ENCODE measurements around the gene ABLIM2.
A peak's percentile ranks its signal among the peaks of the same experiment; 100 is the strongest.

ABLIM2 gene

DNA sequence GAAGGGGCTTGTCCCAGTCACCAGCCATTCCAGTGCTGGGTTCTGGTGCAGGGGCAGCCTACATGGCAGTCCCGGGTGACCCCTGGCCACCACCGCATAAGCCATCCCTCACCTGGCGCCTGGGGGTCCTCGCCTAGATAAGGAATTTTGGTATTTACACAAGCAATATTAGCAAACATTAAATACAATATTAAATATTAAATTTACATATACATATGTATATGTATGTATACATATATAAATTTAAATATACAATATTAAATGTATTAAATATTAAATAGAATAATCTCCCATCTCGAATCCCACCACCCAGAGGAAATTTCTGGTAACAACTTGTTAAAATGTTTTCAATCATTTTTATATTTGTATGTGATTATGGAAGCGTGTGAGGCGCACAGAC is 114.4 kb downstream of the ABLIM2 start:
- DNase-seq (ENCODE audit: low spot score): no peak

DNA sequence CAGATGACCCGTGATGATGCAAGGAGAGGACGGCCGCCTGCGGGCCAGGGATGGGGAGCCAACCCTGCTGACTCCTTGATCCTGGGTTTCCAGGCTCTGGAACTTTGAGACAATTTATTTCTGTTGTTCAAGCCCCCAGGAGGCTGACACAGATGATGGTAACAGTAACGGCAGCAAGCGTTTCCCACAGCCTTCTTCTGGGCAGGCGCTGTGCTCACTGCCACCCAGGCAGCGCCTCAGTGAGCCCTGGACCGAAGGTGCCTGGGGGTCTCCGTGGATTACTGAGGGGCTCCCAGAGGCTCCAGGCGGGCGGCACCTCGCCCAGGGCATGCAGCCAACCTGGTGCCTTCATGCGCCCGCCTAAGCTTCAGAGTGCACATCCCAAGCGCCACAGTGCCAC is 115.0 kb downstream of the ABLIM2 start:
- DNase-seq (ENCODE audit: low spot score): no peak

DNA sequence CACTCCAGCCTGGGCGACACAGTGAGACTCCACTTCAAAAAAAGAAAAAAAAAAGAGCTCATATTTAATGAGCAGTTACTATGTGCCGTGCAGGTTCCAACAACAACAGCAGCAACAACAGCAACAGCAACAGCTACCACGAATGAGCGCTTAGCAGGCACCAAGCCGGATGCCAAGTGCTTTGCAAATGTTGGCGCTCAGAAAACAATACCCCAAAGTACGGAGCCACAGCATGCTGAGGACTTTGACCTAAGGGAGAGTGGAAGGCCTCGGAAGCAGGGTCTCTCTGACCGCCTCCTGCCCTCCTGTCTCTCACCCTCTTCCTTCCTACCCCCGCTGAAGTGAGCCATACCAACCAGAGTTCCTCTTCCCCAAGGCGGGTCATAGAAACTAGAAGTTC is 116.7 kb downstream of the ABLIM2 start:
- DNase-seq (ENCODE audit: low spot score): no peak

DNA sequence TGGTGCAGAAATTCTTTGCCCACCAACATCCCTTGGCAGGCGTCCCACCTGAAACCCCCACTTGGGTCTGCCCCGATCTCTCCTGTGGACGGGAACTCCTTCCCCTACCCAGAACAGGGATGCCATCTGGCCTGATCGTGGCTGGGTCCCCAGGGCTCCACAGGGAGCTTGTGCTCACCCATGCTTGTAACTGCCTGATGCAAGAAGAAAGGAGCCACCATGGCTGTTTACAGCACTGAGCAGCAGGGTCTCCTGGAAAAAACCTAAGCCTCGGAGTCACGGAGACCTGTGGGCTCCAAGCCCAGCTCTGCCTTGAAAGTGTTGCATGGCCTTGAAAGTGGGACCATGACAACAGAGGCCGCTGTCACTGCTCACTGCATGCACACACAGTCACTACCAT is 117.4 kb downstream of the ABLIM2 start:
- DNase-seq (ENCODE audit: low spot score): no peak

DNA sequence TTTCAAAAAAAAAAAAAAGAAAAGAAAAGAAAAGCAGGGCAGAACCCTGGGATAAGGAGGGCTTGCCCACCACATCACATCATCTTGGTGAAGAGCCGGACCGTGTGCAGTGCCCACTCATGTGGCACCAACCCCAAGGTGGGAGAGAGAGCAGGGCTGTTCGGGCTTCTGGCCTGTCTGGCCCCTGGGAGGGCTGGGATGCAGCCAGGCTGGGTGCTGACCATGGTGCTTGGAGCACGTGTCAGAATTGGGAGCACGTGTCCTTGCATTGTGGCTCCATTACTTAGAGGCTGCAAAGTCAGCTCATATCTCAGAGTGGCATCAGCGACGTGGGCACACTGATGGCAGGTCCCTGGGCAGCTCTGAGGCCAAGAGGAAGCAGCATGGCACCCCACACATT is 118.0 kb downstream of the ABLIM2 start:
- no peak for DNase-seq (ENCODE audit: low spot score)

DNA sequence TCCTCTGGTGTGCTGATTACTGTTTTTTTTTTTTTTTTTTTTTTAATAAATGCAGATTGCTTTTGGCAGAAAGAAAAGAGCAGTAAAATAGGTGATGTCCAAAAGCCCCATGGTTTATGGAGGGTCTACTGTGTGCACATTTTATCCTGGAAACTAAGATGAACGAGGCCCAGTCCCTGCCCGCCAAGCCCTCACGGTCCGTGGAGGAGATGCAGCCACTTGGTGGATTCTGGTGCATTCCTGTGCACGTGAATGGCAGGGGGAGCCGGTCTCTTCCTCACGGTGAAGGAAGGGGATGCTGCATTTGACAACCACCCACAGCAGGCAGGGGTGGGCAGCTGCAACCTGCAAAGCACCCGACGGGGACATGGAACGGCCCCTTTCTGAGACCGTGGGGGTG is 118.8 kb downstream of the ABLIM2 start:
- no peak for DNase-seq (ENCODE audit: low spot score)

DNA sequence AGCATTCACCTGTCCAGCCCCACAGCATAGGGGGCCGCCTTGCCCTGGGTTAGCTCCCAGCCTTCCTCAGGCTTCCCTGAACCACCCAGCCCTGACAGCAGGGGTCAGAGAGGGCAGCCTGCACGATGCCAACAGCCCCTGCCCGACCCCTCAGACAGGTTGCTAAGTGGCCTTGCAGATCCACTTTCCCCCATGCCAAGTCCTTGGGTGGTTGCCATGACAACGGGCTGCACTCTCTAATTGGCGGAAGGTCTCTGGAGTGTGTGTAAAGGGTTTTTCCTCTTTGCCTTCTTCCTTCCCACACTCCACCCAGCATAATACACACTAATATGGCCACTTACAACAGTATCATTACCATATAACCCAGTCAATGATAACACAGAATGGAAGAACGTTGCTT is 119.3 kb downstream of the ABLIM2 start:
- DNase-seq (ENCODE audit: low spot score): no peak

DNA sequence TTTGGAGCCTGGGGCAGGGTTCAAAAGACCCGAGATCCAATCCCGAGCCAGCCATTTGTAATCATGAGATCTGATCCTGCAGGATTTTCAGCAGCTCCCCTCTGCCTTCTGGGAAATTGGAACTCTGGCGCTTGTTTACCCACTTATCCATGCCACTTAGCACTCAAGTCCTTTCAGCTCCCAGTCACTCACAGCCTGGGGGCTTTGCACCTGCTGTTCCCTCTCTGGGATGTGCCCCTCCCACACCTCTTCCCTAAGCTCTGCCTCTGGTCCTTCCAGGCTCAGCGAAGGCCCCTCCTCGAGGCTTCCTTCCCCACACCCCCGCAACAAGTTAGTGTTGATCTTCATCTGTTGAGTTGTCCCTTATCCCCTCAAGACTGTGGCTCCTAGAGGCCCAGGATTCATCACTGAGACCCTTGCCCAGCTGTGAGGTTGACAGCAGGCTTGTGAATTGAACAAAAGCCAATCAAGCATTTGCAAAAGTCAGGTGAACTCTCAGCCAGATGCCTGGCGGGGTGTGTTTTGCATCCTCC is 119.8 kb downstream of the ABLIM2 start:
- no peak for DNase-seq (ENCODE audit: low spot score)

DNA sequence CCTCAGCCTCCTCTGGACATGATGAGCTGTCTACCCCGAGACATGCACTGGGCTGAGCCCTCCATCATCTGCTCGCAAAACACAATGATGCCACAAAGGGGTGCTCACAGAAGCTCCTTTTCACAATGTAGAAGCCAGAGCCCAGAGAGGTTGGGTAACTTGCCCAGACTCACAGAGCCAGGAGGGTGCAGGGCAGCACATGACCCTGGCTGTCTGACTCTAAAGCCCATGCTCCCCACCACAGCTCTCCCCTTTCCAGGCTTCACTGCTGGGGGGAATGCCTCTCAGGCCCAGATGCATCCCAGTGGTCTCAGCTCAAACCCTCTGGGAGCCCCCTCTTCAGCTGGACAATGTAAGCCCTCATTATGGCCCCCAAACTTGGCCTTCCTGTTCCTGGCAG is 120.5 kb downstream of the ABLIM2 start:
- DNase-seq (ENCODE audit: low spot score): no peak

DNA sequence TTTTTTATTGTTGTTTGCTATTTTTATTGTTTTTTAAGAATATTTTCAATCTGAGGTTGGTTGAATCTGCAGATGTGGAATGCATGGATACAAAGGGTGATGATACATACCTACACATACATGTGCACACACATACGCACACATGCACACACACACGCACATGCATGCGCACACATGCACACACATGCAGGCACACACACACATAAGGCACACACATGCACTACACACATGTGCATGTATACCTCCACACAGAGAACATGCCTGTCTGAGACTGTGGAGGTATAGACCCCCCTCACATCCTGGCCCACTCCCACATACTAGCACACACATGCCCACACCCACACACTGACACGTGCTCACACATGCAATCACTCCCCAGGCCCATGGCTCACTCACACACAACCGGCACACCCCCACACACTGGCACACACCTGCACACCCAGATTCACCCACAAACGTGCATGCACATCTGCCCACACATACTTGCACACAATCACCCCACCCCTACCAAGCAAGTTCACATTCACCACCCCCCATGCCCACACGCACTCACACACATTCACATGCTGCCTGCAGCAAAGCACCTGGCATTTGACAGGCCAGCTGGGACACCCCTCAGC is 121.4 kb downstream of the ABLIM2 start:
- DNase-seq (ENCODE audit: low spot score): no peak

DNA sequence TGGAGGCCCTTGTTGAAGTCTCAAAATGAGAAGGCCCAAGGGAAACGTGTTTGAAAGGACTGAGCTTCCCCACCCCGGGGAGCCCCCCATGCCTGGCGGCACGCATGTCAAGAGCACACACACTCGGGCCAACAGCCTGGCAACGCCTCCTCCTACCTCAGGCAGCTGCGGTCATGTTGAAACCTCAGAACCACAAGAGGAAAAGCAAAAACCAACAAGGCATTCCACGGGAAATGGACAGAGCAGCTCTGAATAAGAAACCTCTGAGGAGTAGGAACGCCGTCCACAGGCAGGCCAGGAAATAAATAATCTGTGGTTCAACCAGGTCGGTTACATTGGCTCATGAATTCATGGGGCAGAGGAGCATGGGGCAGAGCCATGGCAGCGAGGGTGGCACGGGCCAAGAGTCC is 123.2 kb downstream of the ABLIM2 start:
- peak; percentile 24 for DNase-seq (ENCODE audit: low spot score)

DNA sequence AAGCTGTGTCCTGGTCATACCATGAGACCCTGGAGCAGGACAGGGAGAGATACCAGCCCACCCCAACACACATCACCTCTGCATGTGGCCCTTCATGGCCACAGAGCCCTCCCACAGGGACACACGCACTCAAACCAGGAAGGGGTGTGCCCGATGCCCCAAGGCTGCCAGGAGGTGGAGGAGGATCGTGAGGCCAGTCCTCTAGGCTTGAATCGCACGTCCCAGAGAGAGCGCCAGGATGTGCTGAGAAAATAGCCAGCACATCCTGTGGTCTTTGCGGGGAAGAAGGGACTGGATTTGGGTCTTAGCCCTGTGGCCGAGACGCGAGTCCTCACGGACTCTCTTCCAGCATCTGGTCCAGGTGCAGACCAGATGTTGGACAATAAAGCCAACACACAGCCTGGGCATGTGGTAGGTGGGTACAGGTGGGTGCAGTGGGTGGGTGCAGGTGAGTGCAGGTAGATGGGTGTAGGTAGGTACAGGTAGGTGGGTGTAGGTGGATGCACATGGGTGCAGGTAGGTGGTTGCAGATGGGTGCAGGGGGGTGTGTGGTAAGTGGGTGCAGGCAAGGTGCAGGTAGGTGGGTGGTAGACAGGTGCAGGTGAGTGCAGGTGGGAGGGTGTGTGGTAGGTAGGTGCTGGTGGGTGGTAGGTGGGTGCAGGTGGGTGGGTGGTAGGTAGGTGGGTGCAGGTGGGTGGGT is 124.6 kb downstream of the ABLIM2 start:
- DNase-seq (ENCODE audit: low spot score): no peak

DNA sequence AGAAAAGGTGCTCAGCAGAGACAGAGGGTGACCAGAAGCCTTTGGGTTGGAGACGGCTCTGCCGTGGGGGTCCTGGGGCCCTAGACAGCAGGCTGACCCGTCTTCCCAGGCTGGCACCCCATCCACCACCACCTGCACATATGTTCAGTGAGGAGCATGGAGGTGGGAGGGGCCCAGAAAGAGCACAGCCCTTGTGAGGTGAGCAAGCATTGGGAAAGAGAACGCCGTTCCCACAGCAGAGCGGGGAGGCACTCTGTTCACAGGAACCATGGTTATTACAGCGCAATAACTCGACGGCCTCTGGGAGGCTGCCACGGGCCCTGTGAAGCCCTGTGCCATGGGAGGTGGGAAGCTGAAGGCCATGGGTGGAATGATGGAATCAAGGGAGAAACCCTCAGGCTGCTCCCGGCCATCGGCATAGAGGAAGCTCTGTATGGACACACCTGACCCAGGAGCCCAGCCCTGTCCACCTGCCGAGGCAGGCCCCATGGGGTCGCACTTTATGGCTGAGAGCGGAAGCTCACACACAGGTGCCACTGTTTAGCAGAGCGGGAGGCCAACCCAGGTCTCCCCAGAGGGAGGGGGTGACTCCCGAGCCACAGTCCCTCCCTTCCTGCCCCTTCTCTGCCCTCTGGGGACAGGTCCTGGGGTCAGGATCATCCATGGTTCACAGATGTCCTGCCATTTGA is 125.4 kb downstream of the ABLIM2 start:
- DNase-seq (ENCODE audit: low spot score): no peak

DNA sequence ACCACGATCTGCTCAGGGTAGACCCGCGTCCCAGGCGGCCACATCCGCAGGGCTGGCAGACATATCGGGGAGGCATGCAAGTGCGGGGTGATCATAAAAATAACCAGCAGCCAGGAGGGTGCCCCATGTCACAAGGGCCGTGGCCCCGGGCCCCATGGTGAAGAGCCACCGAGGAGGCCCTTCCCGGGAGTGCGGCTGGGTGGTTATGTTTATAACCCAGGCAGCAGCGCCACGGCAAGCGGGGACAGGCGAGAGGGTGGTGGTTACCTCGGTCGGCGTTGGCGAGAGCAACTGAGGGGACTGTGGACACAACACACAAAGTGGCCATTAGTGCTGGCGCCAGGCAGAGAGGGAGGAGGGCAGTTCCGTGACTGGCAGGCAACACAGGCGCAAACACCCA is 126.2 kb downstream of the ABLIM2 start:
- DNase-seq (ENCODE audit: low spot score): no peak

DNA sequence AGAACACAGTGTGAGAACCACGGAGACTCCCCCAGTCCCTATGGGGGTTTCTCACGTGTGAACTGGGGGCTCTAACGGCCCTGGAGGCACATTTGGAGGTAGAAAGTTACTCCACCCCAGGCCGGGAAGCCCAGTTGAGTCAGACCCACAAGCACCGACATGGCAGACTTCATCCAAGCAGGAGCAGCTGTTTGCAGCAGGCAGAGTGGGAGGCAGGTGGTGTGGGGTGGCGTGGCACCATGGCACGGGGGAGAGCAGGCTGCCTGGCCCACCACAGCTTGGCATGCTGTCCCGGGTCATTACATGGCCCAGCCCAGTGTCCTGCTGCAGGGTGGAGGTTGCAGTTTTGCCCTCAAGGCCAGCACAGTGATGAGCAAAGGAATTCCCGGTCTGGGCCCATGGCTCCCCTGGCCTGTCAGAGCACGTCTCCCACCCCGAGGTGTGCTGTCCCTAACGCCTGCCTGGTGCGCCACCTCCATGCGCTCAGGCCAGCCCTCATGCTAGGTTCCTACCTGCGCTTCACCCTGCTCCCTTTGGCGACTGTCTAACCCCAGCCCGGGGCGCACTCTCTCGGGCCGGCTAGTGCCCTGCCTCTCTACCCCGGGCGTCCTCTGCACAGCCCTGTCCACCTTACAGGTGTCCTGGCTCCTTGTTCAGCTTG is 128.4 kb downstream of the ABLIM2 start:
- no peak for DNase-seq (ENCODE audit: low spot score)

DNA sequence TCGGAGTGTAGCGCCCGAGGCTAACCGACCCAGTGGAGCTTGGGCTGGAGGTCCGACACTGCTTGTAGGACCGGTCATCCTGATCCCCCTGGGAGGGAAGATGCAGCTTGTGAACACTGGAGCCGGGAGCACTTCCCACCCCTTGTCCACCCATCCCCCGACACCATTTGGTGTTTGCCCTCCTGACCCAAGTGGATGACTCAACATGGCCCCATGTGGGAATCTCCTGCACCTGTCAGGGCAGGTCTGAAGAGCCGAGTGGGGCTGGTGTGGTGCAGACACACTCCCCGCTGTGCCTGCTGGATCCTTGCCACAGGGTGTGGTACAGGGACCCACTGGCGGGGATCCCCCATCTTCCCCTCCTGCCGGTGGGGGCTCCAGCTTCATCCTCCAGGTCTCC is 128.9 kb downstream of the ABLIM2 start:
- no peak for DNase-seq (ENCODE audit: low spot score)

DNA sequence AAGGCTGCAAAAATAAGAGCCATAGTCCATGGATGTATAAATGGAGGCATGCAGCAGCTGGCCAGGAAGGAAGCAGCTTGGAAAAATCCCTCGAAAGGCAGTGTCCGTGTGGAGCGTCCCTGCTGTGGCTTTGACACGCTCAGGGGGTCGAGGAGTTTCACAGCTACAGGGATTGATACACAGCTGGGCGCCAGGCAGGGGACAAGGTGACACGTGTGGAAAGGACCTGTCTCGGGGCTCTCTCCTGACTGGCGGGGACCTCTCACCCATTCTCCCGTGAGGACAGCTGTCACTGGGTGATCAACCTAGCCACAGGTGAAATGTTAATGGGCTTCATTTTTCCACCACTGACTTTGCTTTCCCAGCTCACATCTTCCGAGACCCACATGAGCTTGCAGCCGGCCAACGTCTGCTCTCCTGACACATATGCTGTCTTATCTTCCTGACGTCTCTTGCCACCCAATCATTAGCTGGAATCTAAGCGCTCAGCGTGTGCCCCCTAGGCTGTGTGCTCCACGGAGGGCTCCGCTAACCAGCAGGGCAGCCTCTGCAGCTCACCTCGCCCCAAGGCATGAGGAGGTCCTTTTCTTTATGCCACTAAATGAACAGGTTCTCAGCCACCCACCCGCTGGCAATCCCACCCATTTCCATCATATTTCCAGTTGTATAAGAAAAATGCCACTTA is 129.6 kb downstream of the ABLIM2 start:
- DNase-seq (ENCODE audit: low spot score): no peak

DNA sequence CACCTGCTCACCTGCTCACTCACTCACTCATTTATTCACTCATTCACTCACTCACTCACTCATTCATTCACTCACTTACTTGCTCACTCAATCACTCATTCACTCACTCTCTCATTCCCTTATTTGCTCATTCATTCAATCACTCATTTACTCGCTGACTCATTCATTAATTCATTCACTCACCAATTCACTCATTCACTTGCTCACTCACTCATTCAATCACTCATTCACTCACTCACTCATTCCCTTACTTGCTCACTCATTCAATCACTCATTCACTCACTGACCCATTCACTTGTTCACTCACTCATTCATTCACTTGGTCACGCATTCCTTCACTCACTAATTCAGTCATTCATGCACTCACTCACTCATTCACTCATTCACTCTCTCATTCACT is 130.2 kb downstream of the ABLIM2 start:
- DNase-seq (ENCODE audit: low spot score): no peak

DNA sequence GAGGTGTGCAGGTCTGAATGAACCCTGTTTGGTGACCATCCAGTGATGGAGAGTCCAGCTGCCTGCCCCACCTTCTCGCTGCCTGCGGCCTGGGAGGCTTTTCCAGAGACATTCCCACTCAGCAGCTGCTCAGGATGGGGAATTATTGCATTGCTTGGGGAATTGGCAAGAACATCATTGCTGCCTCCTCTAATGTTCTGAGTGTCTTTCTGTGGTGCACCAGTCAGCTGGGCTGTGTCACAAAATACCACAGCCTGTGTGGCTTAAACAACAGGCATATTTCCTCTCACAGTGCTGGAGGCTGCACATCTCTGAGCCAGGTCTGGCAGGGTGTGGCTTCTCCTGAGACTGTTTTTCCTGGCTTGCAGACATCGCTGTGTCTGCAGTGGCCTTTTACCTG is 132.2 kb downstream of the ABLIM2 start:
- DNase-seq (ENCODE audit: low spot score): no peak

DNA sequence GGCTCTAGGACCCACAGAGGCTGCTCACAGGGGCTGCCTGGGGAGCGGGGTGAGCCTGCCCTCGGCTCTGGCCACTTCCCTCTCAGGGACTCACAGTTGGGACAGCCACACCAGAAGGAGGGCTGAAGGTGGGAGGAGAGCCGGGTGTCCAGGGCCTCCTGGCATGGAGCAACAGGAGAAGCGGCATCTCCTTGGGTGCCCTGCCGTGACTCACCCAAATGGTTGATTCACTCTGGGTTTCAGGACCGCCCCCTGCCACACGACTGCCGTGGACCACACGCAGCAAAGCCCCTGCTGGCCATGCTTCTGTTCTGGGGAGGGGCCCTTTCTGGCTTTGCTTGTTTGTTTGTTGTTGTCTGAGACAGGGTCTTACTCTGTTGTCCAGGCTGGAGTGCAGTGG is 132.9 kb downstream of the ABLIM2 start:
- no peak for DNase-seq (ENCODE audit: low spot score)

DNA sequence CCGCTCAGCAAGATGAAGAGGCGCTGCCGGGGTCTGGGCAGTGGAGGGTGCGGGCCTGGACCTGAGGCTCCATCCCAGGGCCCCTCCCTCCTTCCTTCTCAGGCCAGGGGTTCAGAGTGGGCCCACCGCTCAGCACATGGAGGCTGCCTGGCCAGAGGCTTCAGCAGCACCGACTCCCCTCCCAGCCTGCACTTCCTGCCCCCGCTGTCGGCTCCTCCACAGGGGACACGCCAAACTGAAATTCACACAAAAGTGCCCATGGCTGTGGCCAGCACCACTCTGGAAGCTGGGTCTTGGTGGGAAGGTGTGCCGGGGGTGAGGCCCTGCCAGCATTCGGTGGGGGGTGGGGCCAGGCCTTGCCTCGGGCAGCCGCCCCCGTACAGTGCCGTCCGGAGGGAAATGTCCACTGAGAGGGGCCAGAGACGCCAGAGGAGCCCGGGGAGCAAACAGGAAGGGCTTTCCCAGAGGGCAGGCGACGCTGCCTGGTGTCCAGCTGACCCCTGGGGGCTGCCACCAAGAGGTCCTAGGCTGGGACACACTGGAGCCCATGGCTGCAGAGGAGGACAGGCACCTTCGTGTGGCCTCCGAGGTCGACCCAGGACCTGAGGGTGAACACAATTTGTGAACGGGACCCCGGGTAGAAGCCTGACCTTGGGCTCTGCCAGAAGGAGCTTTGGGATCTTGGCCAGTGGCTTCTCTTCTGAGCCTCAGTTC is 134.4 kb downstream of the ABLIM2 start:
- DNase-seq (ENCODE audit: low spot score): no peak

DNA sequence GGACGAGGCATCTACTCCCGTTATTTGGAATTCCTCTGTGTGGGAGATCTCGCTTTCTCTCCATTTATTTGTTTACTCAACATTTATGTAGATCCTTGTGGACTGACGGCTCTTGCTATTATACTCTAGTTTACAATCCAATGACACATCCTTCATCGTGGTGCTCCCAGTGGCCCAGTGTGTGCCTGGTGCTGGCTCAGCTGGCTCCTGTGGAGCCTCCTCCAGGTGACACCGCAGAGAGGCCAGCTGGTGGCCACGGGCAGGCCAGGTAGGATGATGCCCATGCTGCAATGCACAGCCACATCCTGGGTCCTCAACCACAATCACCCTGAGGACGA is 134.9 kb downstream of the ABLIM2 start:
- no peak for DNase-seq (ENCODE audit: low spot score)

Data from COLO829 (cell line).